A549 (cell line): Measurements from ENCODE around the gene NDUFB4. TPM values are rescaled to one million over a fixed set of nuclear protein-coding genes. Genes with fewer than 3 reads are reported as not detected.

Source experiments
- ATAC-seq, 2 experiments: fragments of 200-7000 bp in 1 of 2; fragments of >200 bp in 1 of 2; cut with Nextera tagmentation in 1 of 2; cut with Tn5 transposase in 1 of 2; 3 replicates each; pipeline versions ENCODE4 v1.8.0 to v1.9.1; 2018 to 2020; ENCODE audit warnings: mild to moderate bottlenecking in 1 of 2, moderate library complexity in 1 of 2
- CTCF ChIA-PET: fragments of 300-600 bp; sonication (Branson Sonifier 250); formaldehyde crosslinking; extraction: SDS; loops from one replicate; lab custom pipeline; 2021; ENCODE audit warnings: antibody characterized with exemption, inconsistent platforms; lab: Yijun Ruan, JAX
- POLR2A ChIA-PET: fragments of 350-600 bp; formaldehyde crosslinking; extraction: SDS; loops from one replicate; lab custom pipeline; 2021; ENCODE audit warnings: antibody characterized with exemption, inconsistent platforms; lab: Yijun Ruan, JAX
- DNase-seq, 2 experiments: peaks; one replicate each; pipeline versions ENCODE4 v3.0.0 to v3.0.0-alpha.2; 2011 to 2016; ENCODE audit warnings: low read depth in 1 of 2, low spot score in 1 of 2
- FAIRE-seq: peaks from 2 replicates; lab custom pipeline; 2011; peaks lifted over from hg19 to GRCh38; lab: Jason Lieb, UNC
- H3K27ac ChIP-seq, 2 experiments: fragments of >200 bp; sonication (Bioruptor Twin); formaldehyde crosslinking; 3 replicates each; pipeline ENCODE4 v1.5.1; 2016 to 2017
- H3K4me1 ChIP-seq: fragments of >200 bp; sonication (Bioruptor Twin); formaldehyde crosslinking; 3 replicates; pipeline ENCODE4 v1.6.1; 2016
- H3K4me2 ChIP-seq: fragments of >200 bp; sonication (Bioruptor Twin); formaldehyde crosslinking; 3 replicates; pipeline ENCODE4 v1.6.1; 2016
- H3K4me3 ChIP-seq: fragments of >200 bp; sonication (Bioruptor Twin); formaldehyde crosslinking; 3 replicates; pipeline ENCODE4 v1.5.1; 2016
- H3K9me3 ChIP-seq: fragments of >200 bp; sonication (Bioruptor Twin); formaldehyde crosslinking; 3 replicates; pipeline ENCODE4 v1.6.1; 2016
- BCL3 ChIP-seq: fragments of >200 bp; sonication (Bioruptor Twin); formaldehyde crosslinking; IDR thresholded peaks from 3 replicates; pipeline ENCODE4 v1.6.1; 2016
- CHD4 ChIP-seq: fragments of 200-600 bp; sonication (generic); IDR thresholded peaks from 2 replicates; pipeline ENCODE4 v1.6.1; 2016; ENCODE audit warnings: antibody characterized with exemption, mild to moderate bottlenecking, borderline replicate concordance
- CTCF ChIP-seq: fragments of >200 bp; sonication (Bioruptor Twin); formaldehyde crosslinking; IDR thresholded peaks from 3 replicates; pipeline ENCODE4 v1.5.1; 2016
- EHMT2 ChIP-seq: fragments of 200-600 bp; sonication (generic); IDR thresholded peaks from 2 replicates; pipeline ENCODE4 v1.6.1; 2016; ENCODE audit warnings: antibody characterized with exemption, low read depth, mild to moderate bottlenecking, moderate library complexity
- ELK1 ChIP-seq: fragments of 150-350 bp; IDR thresholded peaks from 2 replicates; pipeline ENCODE4 v1.6.1; 2014; ENCODE audit warnings: low read depth, mild to moderate bottlenecking, low read length
- EP300 ChIP-seq, 2 experiments: fragments of >200 bp; sonication (Bioruptor Twin); formaldehyde crosslinking; IDR thresholded peaks; 2 replicates in 1 of 2; 3 replicates in 1 of 2; pipeline ENCODE4 v1.6.1; 2016 to 2017
- ESRRA ChIP-seq: fragments of 150-350 bp; IDR thresholded peaks from 2 replicates; pipeline ENCODE4 v1.6.1; 2014; ENCODE audit warnings: mild to moderate bottlenecking, low read length, borderline replicate concordance
- FOSB ChIP-seq: fragments of 250-450 bp; sonication (Bioruptor Pico); IDR thresholded peaks from 2 replicates; pipeline ENCODE4 v1.5.0; 2020; ENCODE audit warnings: mild to moderate bottlenecking, moderate library complexity
- FOXS1 ChIP-seq: fragments of 250-450 bp; sonication (Bioruptor Pico); IDR thresholded peaks from 2 replicates; pipeline ENCODE4 v1.5.0; 2020; ENCODE audit warnings: mild to moderate bottlenecking, moderate library complexity
- HOXB5 ChIP-seq: fragments of 250-450 bp; sonication (Bioruptor Pico); IDR thresholded peaks from 2 replicates; pipeline ENCODE4 v1.5.0; 2020; ENCODE audit warnings: mild to moderate bottlenecking, moderate library complexity
- JUN ChIP-seq, 2 experiments: fragments of >200 bp; sonication (Bioruptor Twin); formaldehyde crosslinking; IDR thresholded peaks; 2 replicates in 1 of 2; 3 replicates in 1 of 2; pipeline ENCODE4 v1.6.1; 2016 to 2017
- KDM1A ChIP-seq: fragments of 200-600 bp; sonication (generic); IDR thresholded peaks from 2 replicates; pipeline ENCODE4 v1.6.1; 2016; ENCODE audit warnings: low read depth, mild to moderate bottlenecking
- MAX ChIP-seq: IDR thresholded peaks from 2 replicates; pipeline ENCODE4 v1.6.1; 2012
- POLR2A ChIP-seq: IDR thresholded peaks from 2 replicates; pipeline ENCODE4 v1.6.1; 2012; ENCODE audit warnings: mild to moderate bottlenecking, low read length
- RFX5 ChIP-seq: fragments of 450-650 bp; IDR thresholded peaks from 2 replicates; pipeline ENCODE4 v1.7.1; 2014; ENCODE audit warnings: antibody characterized with exemption, mild to moderate bottlenecking, moderate library complexity
- RNF2 ChIP-seq: fragments of 200-600 bp; sonication (generic); IDR thresholded peaks from 2 replicates; pipeline ENCODE4 v1.6.1; 2016; ENCODE audit warnings: low read depth, mild to moderate bottlenecking, antibody characterized with exemption, moderate library complexity, borderline replicate concordance
- TP53 ChIP-seq: fragments of 250-450 bp; sonication (Bioruptor Pico); IDR thresholded peaks from 2 replicates; pipeline ENCODE4 v1.5.0; 2021; ENCODE audit warnings: mild to moderate bottlenecking, moderate library complexity
- USF2 ChIP-seq: fragments of 450-650 bp; IDR thresholded peaks from 2 replicates; pipeline ENCODE4 v1.6.1; 2014; ENCODE audit warnings: antibody characterized with exemption
- ZC3H11A ChIP-seq: fragments of 450-650 bp; IDR thresholded peaks from 2 replicates; pipeline ENCODE4 v1.6.1; 2014; ENCODE audit warnings: antibody characterized with exemption, mild to moderate bottlenecking
- ZNF302 ChIP-seq: fragments of 250-450 bp; sonication (Bioruptor Pico); IDR thresholded peaks from 2 replicates; pipeline ENCODE4 v1.9.0; 2021; ENCODE audit warnings: inconsistent platforms, mild to moderate bottlenecking, moderate library complexity
- polyA plus RNA-seq, 4 experiments: library from polyadenylated mRNA; depleted of rRNA in 3 of 4; stranded (reverse); fragments of >200 nt; fragmentation: RNase III in 1 of 4; extraction: RNeasy Plus Mini Kit Qiagen cat#74134 plus additional on column Dnase treatment in 1 of 4; gene quantifications; 2 replicates in 3 of 4; 3 replicates in 1 of 4; pipeline ENCODE4 v1.2.3, GENCODE V29; 2011 to 2017

NDUFB4 gene
- polyA plus RNA-seq, 2 of the 4 experiments (the other 2 are of a cell fraction) = 239 to 686 TPM

- TF ChIP-seq MAX (no peak), USF2 (no peak)
- TF ChIP-seq, all 56 proteins: peak for 0
These were observed 6.5 kb downstream of the NDUFB4 start (continued) for GRCh38 chr3:120602682-120603081.

GRCh38 chr3:120604382-120604781, 8.2 kb downstream of the NDUFB4 start:
- Histone ChIP-seq H3K27ac (no peak overlapping the region), H3K4me3 (no peak overlapping the region), H3K4me1 (no peaks in the 10 kb centered on the region), H3K4me2 (no peak overlapping the region), H3K9me3 (no peaks in the 10 kb centered on the region)
- FAIRE-seq (no peak), DNase-seq (no peak), ATAC-seq (peak; percentile 25 to 45; a peak in 4 of 6 replicates)
- ChIA-PET POLR2A (interaction anchor here (1.5 kb wide), 1 partner anchor 8 kb away, joined by 11 read pairs; the partner anchor contains the start of gene NDUFB4), CTCF (interaction anchor here (1.0 to 2.4 kb wide), 4 partner anchors 10 to 191 kb away, joined by 3 to 13 read pairs (median 4); no protein-coding TSS in a partner anchor)
- TF ChIP-seq ZNF302 (CRISPR knock-in tag) = no peak
- TF ChIP-seq KDM1A = no peak
- no peak for TF ChIP-seq HOXB5 (CRISPR knock-in tag)
- TF ChIP-seq MAX = no peak
- TF ChIP-seq JUN (IDR thresholded peaks at IDR 0.05) = no peak
- TF ChIP-seq RNF2 = no peak
- no peak for TF ChIP-seq RFX5
- TF ChIP-seq FOXS1 = no peak
- TF ChIP-seq EHMT2 = no peak
- no peak for TF ChIP-seq ZC3H11A
- no peak for TF ChIP-seq POLR2A
- TF ChIP-seq ESRRA = no peak
- TF ChIP-seq BCL3 = no peak
- no peak for TF ChIP-seq TP53 (CRISPR knock-in tag)

- ATAC-seq (peak; percentile 73 to 76), FAIRE-seq (no peak)
- Histone ChIP-seq H3K9me3 (no peaks in the 10 kb centered on the region), H3K4me2 (no peak overlapping the region), H3K4me3 (no peak overlapping the region), H3K4me1 (no peaks in the 10 kb centered on the region)
- CTCF ChIA-PET = interaction anchor here (1.0 to 2.4 kb wide), 4 partner anchors 10 to 190 kb away, joined by 3 to 13 read pairs (median 4); no protein-coding TSS in a partner anchor
- TF ChIP-seq EHMT2 = no peak
- TF ChIP-seq RFX5 = no peak
- no peak for TF ChIP-seq EP300 (IDR thresholded peaks at IDR 0.05)
- TF ChIP-seq MAX = no peak
- TF ChIP-seq FOSB = no peak
- TF ChIP-seq CTCF = no peak
- no peak for TF ChIP-seq TP53 (CRISPR knock-in tag)
- no peak for TF ChIP-seq CHD4
- TF ChIP-seq ELK1 = no peak
- TF ChIP-seq, all 56 proteins: peak for 0
- DNase-seq = no peak
- POLR2A ChIA-PET = interaction anchor here (1.5 kb wide), 1 partner anchor 9 kb away, joined by 11 read pairs; the partner anchor contains the start of gene NDUFB4
- no peak overlapping the region for H3K27ac ChIP-seq
These were observed 8.6 kb downstream of the NDUFB4 start for GRCh38 chr3:120604784-120605183.
